HG02588 (cell line): ENCODE measurements around the gene DLGAP4.

Source experiments
- ATAC-seq: cut with Tn5 transposase; IDR thresholded peaks from one replicate; pipeline ENCODE4 v1.9.1; 2021; ENCODE audit warnings: mild to moderate bottlenecking, moderate library complexity; ENCODE audit not compliant: unreplicated experiment

The DLGAP4 gene

GRCh38 chr20:36273414-36274180 is 32.5 kb upstream of the DLGAP4 start:
- ATAC-seq = no peak

GRCh38 chr20:36274181-36274841 is 31.8 kb upstream of the DLGAP4 start:
- no peak for ATAC-seq

GRCh38 chr20:36275011-36275410 is 31.1 kb upstream of the DLGAP4 start:
- no peak for ATAC-seq

- ATAC-seq = no peak
These were observed 30.5 kb upstream of the DLGAP4 start for GRCh38 chr20:36275441-36276189.

- ATAC-seq = no peak
These were observed 28.6 kb upstream of the DLGAP4 start for GRCh38 chr20:36277546-36277945.

- no peak for ATAC-seq
These were observed 26.8 kb upstream of the DLGAP4 start for GRCh38 chr20:36279362-36279761.

GRCh38 chr20:36279776-36280175 is 26.4 kb upstream of the DLGAP4 start:
- ATAC-seq = no peak

- ATAC-seq = no peak
These were observed 24.3 kb upstream of the DLGAP4 start for GRCh38 chr20:36281785-36282380.

- ATAC-seq = no peak
These were observed 21.4 kb upstream of the DLGAP4 start for GRCh38 chr20:36284751-36285150.

- ATAC-seq = no peak
These were observed 20.2 kb upstream of the DLGAP4 start for GRCh38 chr20:36285746-36286447.

- ATAC-seq = no peak
These were observed 8.5 kb upstream of the DLGAP4 start for GRCh38 chr20:36297656-36298055.

GRCh38 chr20:36298061-36298460 is 8.1 kb upstream of the DLGAP4 start:
- ATAC-seq = no peak

GRCh38 chr20:36298795-36299339 is 7.3 kb upstream of the DLGAP4 start:
- no peak for ATAC-seq

- ATAC-seq = no peak
These were observed 6.7 kb upstream of the DLGAP4 start for GRCh38 chr20:36299459-36299858.

GRCh38 chr20:36301359-36302119 is 4.6 kb upstream of the DLGAP4 start:
- no peak for ATAC-seq

GRCh38 chr20:36303020-36303595 is 3.0 kb upstream of the DLGAP4 start:
- no peak for ATAC-seq

GRCh38 chr20:36303831-36304230 is 2.3 kb upstream of the DLGAP4 start:
- ATAC-seq = no peak

- ATAC-seq = no peak
These were observed 1.2 kb upstream of the DLGAP4 start for GRCh38 chr20:36304786-36305495.
